Epithelial cell of proximal tubule (primary cell): ENCODE results near the gene CADPS. TPM values are rescaled to one million over a fixed set of nuclear protein-coding genes. Genes with fewer than 3 reads are reported as not detected.

Experiments
- DNase-seq: peaks from one replicate; pipeline ENCODE4 v3.0.0-alpha.2; 2011; ENCODE audit warnings: low read depth
- H3K4me3 ChIP-seq: 2 replicates; pipeline ENCODE4 v1.5.1; 2011; ENCODE audit warnings: low read depth, mild to moderate bottlenecking, low read length
- total RNA-seq: library from RNA; depleted of rRNA; stranded (reverse); fragments of >200 nt; gene quantifications from 2 replicates; pipeline ENCODE4 v1.2.3, GENCODE V29; 2015
- TF ChIP-seq, protein P1 (sequence below): conservative IDR thresholded peaks from 2 replicates; pipeline ENCODE4 v1.5.1; 2012; ENCODE audit warnings: low read depth, mild to moderate bottlenecking, low read length

Gene CADPS
- total RNA-seq, 1 donor from 2014 or later, result not detected

DNA sequence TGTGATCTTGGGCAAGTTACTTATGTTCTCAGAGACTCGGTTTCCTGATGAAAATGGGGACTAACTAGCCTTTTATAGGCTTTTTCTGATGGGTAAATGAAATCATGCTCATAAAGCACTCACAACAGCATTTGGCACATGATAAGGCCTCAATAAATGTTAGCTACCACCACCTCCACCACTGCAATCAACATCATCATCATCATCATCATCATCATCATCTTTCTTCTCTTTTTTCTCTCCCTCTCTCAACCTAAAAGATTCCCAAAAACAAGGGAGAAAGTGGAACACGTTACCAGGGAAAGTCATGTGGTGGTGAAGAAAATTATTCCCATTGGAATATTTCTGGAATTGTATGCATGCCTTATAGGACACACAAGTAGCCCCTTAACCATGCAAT, 468.3 kb downstream of the CADPS start:
- TF ChIP-seq, protein P1, sequence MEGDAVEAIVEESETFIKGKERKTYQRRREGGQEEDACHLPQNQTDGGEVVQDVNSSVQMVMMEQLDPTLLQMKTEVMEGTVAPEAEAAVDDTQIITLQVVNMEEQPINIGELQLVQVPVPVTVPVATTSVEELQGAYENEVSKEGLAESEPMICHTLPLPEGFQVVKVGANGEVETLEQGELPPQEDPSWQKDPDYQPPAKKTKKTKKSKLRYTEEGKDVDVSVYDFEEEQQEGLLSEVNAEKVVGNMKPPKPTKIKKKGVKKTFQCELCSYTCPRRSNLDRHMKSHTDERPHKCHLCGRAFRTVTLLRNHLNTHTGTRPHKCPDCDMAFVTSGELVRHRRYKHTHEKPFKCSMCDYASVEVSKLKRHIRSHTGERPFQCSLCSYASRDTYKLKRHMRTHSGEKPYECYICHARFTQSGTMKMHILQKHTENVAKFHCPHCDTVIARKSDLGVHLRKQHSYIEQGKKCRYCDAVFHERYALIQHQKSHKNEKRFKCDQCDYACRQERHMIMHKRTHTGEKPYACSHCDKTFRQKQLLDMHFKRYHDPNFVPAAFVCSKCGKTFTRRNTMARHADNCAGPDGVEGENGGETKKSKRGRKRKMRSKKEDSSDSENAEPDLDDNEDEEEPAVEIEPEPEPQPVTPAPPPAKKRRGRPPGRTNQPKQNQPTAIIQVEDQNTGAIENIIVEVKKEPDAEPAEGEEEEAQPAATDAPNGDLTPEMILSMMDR, result no peak
- DNase-seq, result no peak
- no peak overlapping the region for H3K4me3 ChIP-seq

DNA sequence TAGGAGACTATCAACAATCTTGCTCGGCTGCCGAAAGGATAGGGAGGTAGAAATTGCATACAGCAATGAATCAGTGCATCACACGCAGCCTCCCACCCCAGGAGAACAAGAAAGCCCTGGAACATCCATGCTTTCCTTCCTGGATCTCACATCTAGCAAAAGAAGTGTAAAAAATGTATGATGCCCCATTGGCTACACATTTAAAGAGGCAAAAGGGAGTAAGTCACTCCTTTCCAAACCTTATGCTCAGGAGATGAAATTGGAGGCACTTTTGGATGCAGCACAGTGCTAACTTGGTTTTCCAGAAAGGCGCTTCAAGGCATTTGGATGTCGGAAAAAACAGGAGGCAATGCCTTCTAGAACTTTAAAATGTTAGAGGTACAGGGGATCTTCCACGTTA, 469.6 kb downstream of the CADPS start:
- DNase-seq, result no peak
- H3K4me3 ChIP-seq, result no peak overlapping the region
- TF ChIP-seq, protein P1, result no peak

DNA sequence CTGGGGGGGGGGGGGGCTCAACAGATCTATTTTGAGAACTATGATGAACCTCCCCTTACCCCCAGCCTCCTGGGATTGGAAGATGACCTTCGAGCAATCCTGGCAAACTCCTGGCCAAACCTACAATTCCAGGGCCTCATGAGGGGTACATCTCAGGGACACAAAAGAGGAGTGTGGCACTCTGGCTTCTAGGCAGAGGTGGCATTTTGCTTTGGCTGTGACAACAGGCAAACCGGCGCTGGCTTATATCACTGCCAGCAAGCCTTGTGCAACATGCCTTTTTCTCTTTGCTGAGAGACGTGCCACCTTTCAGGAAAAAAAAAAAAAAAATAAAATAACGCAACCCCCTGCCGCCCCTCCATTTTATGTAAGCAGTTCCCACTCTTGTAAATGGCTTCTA, 470.1 kb downstream of the CADPS start:
- TF ChIP-seq, protein P1, result no peak
- DNase-seq, result no peak
- H3K4me3 ChIP-seq, result no peak overlapping the region

DNA sequence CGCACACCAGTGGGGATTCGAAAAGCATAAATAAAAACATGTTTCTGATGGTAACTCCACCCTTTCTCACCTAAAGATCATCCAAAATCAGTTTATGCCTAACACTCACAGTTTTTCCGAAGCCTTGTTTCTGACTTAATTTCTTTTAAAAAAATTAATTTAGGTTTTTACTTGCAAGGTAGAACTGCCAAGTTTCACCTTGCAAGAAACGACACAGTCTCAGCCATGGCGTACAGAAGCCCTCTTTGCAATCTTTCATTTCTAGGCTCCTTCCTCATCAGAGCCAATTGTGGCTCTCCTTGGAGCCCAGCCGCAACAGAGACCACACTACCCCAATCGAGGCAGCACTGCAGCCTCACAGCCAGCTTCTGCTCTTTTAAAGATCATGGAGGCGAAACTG, 470.9 kb downstream of the CADPS start:
- TF ChIP-seq, protein P1, result no peak
- no peak for DNase-seq
- H3K4me3 ChIP-seq, result no peak overlapping the region

DNA sequence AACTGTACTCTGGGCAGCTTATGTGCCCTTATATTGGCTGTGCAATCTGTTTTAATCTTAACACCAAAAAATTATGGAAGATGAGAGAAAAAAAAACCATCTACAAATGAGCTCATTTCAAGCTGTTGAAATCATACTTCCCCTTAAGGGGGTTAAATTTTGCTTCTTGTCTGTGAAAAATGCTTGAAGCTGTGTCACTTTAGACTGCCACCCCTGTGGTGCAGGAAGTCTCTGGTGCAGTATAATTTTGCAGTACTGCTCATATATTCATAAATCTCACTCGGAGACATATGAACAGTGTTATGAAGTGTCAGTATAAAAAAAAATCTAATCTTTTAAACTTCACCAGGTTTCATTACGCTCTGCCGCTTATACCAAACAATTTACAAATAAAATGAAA, 471.5 kb downstream of the CADPS start:
- H3K4me3 ChIP-seq, result no peak overlapping the region
- no peak for DNase-seq
- TF ChIP-seq, protein P1, result no peak

DNA sequence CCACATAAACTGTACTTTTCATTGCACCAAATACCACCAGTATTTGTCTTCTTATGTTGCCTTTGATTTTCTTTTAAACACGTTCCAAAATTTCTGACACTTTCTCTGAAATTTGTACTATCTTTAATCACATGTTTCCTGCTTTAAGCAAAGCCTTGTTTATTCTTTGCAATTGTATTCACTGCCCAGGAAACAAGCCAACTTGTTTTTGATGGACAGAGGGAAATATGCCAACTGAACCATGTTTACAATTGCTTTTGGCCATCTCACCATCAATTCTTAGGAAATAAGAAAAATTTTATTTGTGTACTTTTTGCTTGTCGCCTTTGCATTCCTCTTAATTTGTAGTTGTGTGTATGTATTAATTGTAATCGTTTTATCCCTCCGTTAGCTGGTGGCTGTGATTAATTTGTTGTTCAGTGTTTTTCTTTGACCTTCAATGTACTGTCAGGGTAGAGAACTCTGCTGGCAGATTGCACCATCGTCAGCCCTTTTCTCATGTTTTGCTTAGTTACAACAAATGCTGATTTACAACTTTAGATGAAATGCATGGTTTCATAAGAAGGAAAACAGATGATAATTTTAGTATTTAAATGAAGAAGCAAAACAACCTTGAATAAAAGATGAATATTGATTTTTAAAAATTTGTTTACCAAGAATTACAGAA, 482.5 kb downstream of the CADPS start:
- no peak overlapping the region for H3K4me3 ChIP-seq
- DNase-seq, result no peak
- TF ChIP-seq, protein P1, result no peak

DNA sequence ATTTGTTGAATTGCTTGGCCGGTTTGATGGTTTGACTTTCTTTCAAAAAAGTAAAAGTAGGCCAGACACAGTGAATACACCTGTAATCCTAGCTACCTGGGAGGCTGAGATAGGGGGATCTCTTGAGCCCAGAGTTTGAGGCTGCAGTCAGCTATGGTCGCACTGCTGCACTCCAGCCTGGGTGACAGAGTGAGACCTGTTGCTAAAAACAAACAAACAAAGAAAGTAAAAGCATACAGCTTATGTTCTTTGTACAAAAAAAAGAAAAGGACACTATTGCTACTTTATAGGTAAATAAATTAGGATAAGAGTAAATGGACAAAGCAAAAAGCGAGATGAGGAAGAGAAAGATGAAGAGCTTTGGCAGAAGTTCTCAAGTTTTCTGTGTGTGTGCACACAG, 488.0 kb downstream of the CADPS start:
- H3K4me3 ChIP-seq, result no peak overlapping the region
- DNase-seq, result no peak
- TF ChIP-seq, protein P1, result no peak
